ENCODE data around the gene TNFSF8.

Gene TNFSF8

GRCh38 chr9:114894609-114895433 is 35.6 kb downstream of the TNFSF8 start:
- Histone ChIP-seq H2AFZ (ENCODE audit: low read depth, low read length) (no peak overlapping the region), H3K27me3 (ENCODE audit: insufficient read depth, low read length) (no peaks in the 10 kb centered on the region), H3K4me1 (ENCODE audit: insufficient read depth, low read length) (peaks cover 10% of the 10 kb centered on the region), H3K9me3 (ENCODE audit: low read length) (no peaks in the 10 kb centered on the region), H3K36me3 (ENCODE audit: insufficient read depth, low read length) (no peaks in the 10 kb centered on the region), H3K4me3 (ENCODE audit: low read length) (no peak overlapping the region)

- no peaks in the 10 kb centered on the region for H3K36me3 ChIP-seq (ENCODE audit: insufficient read depth, low read length)
- H3K4me3 ChIP-seq (ENCODE audit: low read length): no peak overlapping the region
- no peaks in the 10 kb centered on the region for H3K9me3 ChIP-seq (ENCODE audit: low read length)
- H3K4me1 ChIP-seq (ENCODE audit: insufficient read depth, low read length): peaks cover 10% of the 10 kb centered on the region
- H2AFZ ChIP-seq (ENCODE audit: low read depth, low read length): no peak overlapping the region
- H3K27me3 ChIP-seq (ENCODE audit: insufficient read depth, low read length): no peaks in the 10 kb centered on the region
These were observed 36.2 kb downstream of the TNFSF8 start for GRCh38 chr9:114894206-114894605.

- H2AFZ ChIP-seq (ENCODE audit: low read depth, low read length): no peak overlapping the region
- H3K4me1 ChIP-seq (ENCODE audit: insufficient read depth, low read length): peaks cover 10% of the 10 kb centered on the region
- no peaks in the 10 kb centered on the region for H3K36me3 ChIP-seq (ENCODE audit: insufficient read depth, low read length)
- H3K4me3 ChIP-seq (ENCODE audit: low read length): no peak overlapping the region
- H3K27me3 ChIP-seq (ENCODE audit: insufficient read depth, low read length): no peaks in the 10 kb centered on the region
- H3K9me3 ChIP-seq (ENCODE audit: low read length): no peaks in the 10 kb centered on the region
These were observed 37.0 kb downstream of the TNFSF8 start for GRCh38 chr9:114893221-114894010.

- no peak overlapping the region for H3K4me3 ChIP-seq (ENCODE audit: low read length)
- H2AFZ ChIP-seq (ENCODE audit: low read depth, low read length): no peak overlapping the region
- no peaks in the 10 kb centered on the region for H3K9me3 ChIP-seq (ENCODE audit: low read length)
- peaks cover 3% of the 10 kb centered on the region for H3K4me1 ChIP-seq (ENCODE audit: insufficient read depth, low read length)
- H3K27me3 ChIP-seq (ENCODE audit: insufficient read depth, low read length): no peaks in the 10 kb centered on the region
- H3K36me3 ChIP-seq (ENCODE audit: insufficient read depth, low read length): no peaks in the 10 kb centered on the region
These were observed 40.6 kb downstream of the TNFSF8 start for GRCh38 chr9:114889802-114890224.

- no peak overlapping the region for H3K4me3 ChIP-seq (ENCODE audit: low read length)
- H3K9me3 ChIP-seq (ENCODE audit: low read length): no peaks in the 10 kb centered on the region
- H2AFZ ChIP-seq (ENCODE audit: low read depth, low read length): no peak overlapping the region
- H3K36me3 ChIP-seq (ENCODE audit: insufficient read depth, low read length): no peaks in the 10 kb centered on the region
- no peaks in the 10 kb centered on the region for H3K27me3 ChIP-seq (ENCODE audit: insufficient read depth, low read length)
- H3K4me1 ChIP-seq (ENCODE audit: insufficient read depth, low read length): no peaks in the 10 kb centered on the region
These were observed 41.8 kb downstream of the TNFSF8 start for GRCh38 chr9:114888607-114889006.

GRCh38 chr9:114887963-114888362 is 42.4 kb downstream of the TNFSF8 start:
- Histone ChIP-seq H3K27me3 (ENCODE audit: insufficient read depth, low read length) (no peaks in the 10 kb centered on the region), H2AFZ (ENCODE audit: low read depth, low read length) (no peak overlapping the region), H3K4me3 (ENCODE audit: low read length) (no peak overlapping the region), H3K36me3 (ENCODE audit: insufficient read depth, low read length) (no peaks in the 10 kb centered on the region), H3K9me3 (ENCODE audit: low read length) (no peaks in the 10 kb centered on the region), H3K4me1 (ENCODE audit: insufficient read depth, low read length) (no peaks in the 10 kb centered on the region)

GRCh38 chr9:114884787-114885452 is 45.5 kb downstream of the TNFSF8 start:
- H3K36me3 ChIP-seq (ENCODE audit: insufficient read depth, low read length): no peaks in the 10 kb centered on the region
- no peak overlapping the region for H3K4me3 ChIP-seq (ENCODE audit: low read length)
- H2AFZ ChIP-seq (ENCODE audit: low read depth, low read length): no peak overlapping the region
- H3K9me3 ChIP-seq (ENCODE audit: low read length): no peaks in the 10 kb centered on the region
- H3K27me3 ChIP-seq (ENCODE audit: insufficient read depth, low read length): no peaks in the 10 kb centered on the region
- H3K4me1 ChIP-seq (ENCODE audit: insufficient read depth, low read length): no peaks in the 10 kb centered on the region

- H3K9me3 ChIP-seq (ENCODE audit: low read length): no peaks in the 10 kb centered on the region
- no peak overlapping the region for H3K4me3 ChIP-seq (ENCODE audit: low read length)
- no peaks in the 10 kb centered on the region for H3K27me3 ChIP-seq (ENCODE audit: insufficient read depth, low read length)
- no peaks in the 10 kb centered on the region for H3K4me1 ChIP-seq (ENCODE audit: insufficient read depth, low read length)
- no peaks in the 10 kb centered on the region for H3K36me3 ChIP-seq (ENCODE audit: insufficient read depth, low read length)
- no peak overlapping the region for H2AFZ ChIP-seq (ENCODE audit: low read depth, low read length)
These were observed 46.7 kb downstream of the TNFSF8 start for GRCh38 chr9:114883709-114884108.

GRCh38 chr9:114880291-114880745 is 50.1 kb downstream of the TNFSF8 start:
- no peaks in the 10 kb centered on the region for H3K9me3 ChIP-seq (ENCODE audit: low read length)
- no peak overlapping the region for H3K4me3 ChIP-seq (ENCODE audit: low read length)
- no peak overlapping the region for H2AFZ ChIP-seq (ENCODE audit: low read depth, low read length)
- no peaks in the 10 kb centered on the region for H3K4me1 ChIP-seq (ENCODE audit: insufficient read depth, low read length)
- H3K27me3 ChIP-seq (ENCODE audit: insufficient read depth, low read length): no peaks in the 10 kb centered on the region
- H3K36me3 ChIP-seq (ENCODE audit: insufficient read depth, low read length): no peaks in the 10 kb centered on the region

GRCh38 chr9:114878879-114879564 is 51.4 kb downstream of the TNFSF8 start:
- H2AFZ ChIP-seq (ENCODE audit: low read depth, low read length): no peak overlapping the region
- no peaks in the 10 kb centered on the region for H3K36me3 ChIP-seq (ENCODE audit: insufficient read depth, low read length)
- H3K9me3 ChIP-seq (ENCODE audit: low read length): no peaks in the 10 kb centered on the region

GRCh38 chr9:114869845-114870244 is 60.5 kb downstream of the TNFSF8 start:
- no peak overlapping the region for H3K4me3 ChIP-seq (ENCODE audit: low read length)
- H3K9me3 ChIP-seq (ENCODE audit: low read length): no peaks in the 10 kb centered on the region
- H2AFZ ChIP-seq (ENCODE audit: low read depth, low read length): no peak overlapping the region
- H3K36me3 ChIP-seq (ENCODE audit: insufficient read depth, low read length): no peaks in the 10 kb centered on the region
- no peaks in the 10 kb centered on the region for H3K4me1 ChIP-seq (ENCODE audit: insufficient read depth, low read length)
- no peaks in the 10 kb centered on the region for H3K27me3 ChIP-seq (ENCODE audit: insufficient read depth, low read length)

More at GRCh38 chr9:114878879-114879564, 51.4 kb downstream of the TNFSF8 start:
- no peaks in the 10 kb centered on the region for H3K4me1 ChIP-seq (ENCODE audit: insufficient read depth, low read length)
- H3K27me3 ChIP-seq (ENCODE audit: insufficient read depth, low read length): no peaks in the 10 kb centered on the region
- H3K4me3 ChIP-seq (ENCODE audit: low read length): no peak overlapping the region

- no peaks in the 10 kb centered on the region for H3K4me1 ChIP-seq (ENCODE audit: insufficient read depth, low read length)
- no peaks in the 10 kb centered on the region for H3K36me3 ChIP-seq (ENCODE audit: insufficient read depth, low read length)
- H3K4me3 ChIP-seq (ENCODE audit: low read length): no peak overlapping the region
- H3K27me3 ChIP-seq (ENCODE audit: insufficient read depth, low read length): no peaks in the 10 kb centered on the region
- H2AFZ ChIP-seq (ENCODE audit: low read depth, low read length): no peak overlapping the region
- H3K9me3 ChIP-seq (ENCODE audit: low read length): no peaks in the 10 kb centered on the region
These were observed 61.0 kb downstream of the TNFSF8 start for GRCh38 chr9:114869378-114869777.
